DND-41 (cell line): ENCODE measurements around the gene OR7G1.

ENCODE experiments used
- EZH2 ChIP-seq: IDR thresholded peaks from 3 replicates; pipeline ENCODE4 v1.6.1; 2012; ENCODE audit warnings: borderline replicate concordance, low read depth, mild to moderate bottlenecking, moderate library complexity, low read length, inconsistent platforms; ENCODE audit not compliant: severe bottlenecking
- TF ChIP-seq, protein P1 (sequence below): IDR thresholded peaks from 2 replicates; pipeline ENCODE4 v1.5.1; 2012; ENCODE audit warnings: borderline replicate concordance, low read length, moderate library complexity, mild to moderate bottlenecking; ENCODE audit not compliant: poor library complexity, severe bottlenecking; ENCODE audit errors: extremely low read depth

DNA sequence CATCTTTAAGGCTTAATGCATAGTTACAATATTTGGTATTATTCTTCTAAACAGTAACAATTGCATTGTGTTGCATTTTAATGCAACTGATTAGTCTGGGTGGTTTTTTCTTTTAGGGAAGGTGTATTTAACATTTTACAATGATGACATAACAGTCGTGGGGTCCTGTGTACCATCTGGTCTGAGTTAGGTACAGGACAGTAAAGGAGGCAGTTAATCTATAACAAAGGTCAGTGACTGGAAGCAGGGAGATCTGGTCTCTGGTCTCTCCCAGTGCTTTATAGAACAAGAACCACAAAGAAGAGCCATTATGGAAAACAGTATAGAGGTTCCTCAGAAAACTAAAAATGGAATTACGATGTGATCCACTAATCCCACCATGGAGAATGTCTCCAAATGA, 5.6 kb downstream of the OR7G1 start:
- TF ChIP-seq, protein P1, sequence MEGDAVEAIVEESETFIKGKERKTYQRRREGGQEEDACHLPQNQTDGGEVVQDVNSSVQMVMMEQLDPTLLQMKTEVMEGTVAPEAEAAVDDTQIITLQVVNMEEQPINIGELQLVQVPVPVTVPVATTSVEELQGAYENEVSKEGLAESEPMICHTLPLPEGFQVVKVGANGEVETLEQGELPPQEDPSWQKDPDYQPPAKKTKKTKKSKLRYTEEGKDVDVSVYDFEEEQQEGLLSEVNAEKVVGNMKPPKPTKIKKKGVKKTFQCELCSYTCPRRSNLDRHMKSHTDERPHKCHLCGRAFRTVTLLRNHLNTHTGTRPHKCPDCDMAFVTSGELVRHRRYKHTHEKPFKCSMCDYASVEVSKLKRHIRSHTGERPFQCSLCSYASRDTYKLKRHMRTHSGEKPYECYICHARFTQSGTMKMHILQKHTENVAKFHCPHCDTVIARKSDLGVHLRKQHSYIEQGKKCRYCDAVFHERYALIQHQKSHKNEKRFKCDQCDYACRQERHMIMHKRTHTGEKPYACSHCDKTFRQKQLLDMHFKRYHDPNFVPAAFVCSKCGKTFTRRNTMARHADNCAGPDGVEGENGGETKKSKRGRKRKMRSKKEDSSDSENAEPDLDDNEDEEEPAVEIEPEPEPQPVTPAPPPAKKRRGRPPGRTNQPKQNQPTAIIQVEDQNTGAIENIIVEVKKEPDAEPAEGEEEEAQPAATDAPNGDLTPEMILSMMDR: no peak
- TF ChIP-seq EZH2: no peak
